ENCODE measurements around the gene USP17L20. TPM values are rescaled to one million over a fixed set of nuclear protein-coding genes. Genes with fewer than 3 reads are reported as not detected.
"Not testable (repeated sequence)": the region's sequence is repeated elsewhere in the genome, so short reads cannot be mapped to it uniquely, and the experiment has no call there.

USP17L20 gene
- total and polyA plus RNA-seq, 5 donors: not detected

GRCh38 chr4:9253078-9253477, 4.8 kb upstream of the USP17L20 start, which contains the start of gene USP17L19:
Gene USP17L19, plus strand, starts transcription at chr4:9253378. Its CDS starts 0 bp downstream, at chr4:9253378.
- H3K27ac ChIP-seq (ENCODE audit: low read length); ATAC-seq; H3K27me3 ChIP-seq (ENCODE audit: control insufficient read depth, insufficient read depth); H3K9me3 ChIP-seq (ENCODE audit: control insufficient read depth, low read length); H3K4me1 ChIP-seq (ENCODE audit: control insufficient read depth, insufficient read depth, low read length); intact Hi-C loops (cut with DNase I); DNase-seq; H3K4me3 ChIP-seq (ENCODE audit: low read length): not testable (repeated sequence)
- no CpG with 5 or more reads among the region's 13 CpGs for WGBS

DNA sequence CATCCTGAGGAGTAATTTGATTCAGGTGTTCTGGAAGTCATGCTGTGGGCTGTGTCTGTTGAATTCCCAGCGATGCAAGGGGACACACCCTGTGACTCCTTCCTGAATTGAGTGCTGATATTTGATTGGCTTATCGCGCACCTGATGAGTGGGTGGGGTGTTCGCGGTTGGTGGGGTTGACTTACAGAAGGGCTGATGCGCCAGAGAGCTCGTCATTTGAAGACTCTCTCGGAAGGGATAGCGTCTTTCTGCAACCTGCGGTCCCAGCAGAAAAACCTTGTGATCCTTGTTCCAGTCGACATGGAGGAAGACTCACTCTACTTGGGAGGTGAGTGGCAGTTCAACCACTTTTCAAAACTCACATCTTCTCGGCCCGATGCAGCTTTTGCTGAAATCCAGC, 4.6 kb downstream of the USP17L20 start, which contains the start of gene USP17L21:
Gene USP17L21 (plus strand): TSS at position 301 of the 400 bp plus-strand sequence. CDS start 0 bp downstream, at position 301.
- H3K9me3 ChIP-seq (ENCODE audit: control insufficient read depth, low read length); DNase-seq; H3K27me3 ChIP-seq (ENCODE audit: control insufficient read depth, insufficient read depth); H3K27ac ChIP-seq (ENCODE audit: low read length); H3K4me3 ChIP-seq (ENCODE audit: low read length); ATAC-seq; H3K4me1 ChIP-seq (ENCODE audit: control insufficient read depth, insufficient read depth, low read length); intact Hi-C loops (cut with DNase I): not testable (repeated sequence)
- no CpG with 5 or more reads among the region's 13 CpGs for WGBS

- H3K9me3 ChIP-seq (ENCODE audit: control insufficient read depth, low read length); H3K4me1 ChIP-seq (ENCODE audit: control insufficient read depth, insufficient read depth, low read length); H3K27ac ChIP-seq (ENCODE audit: low read length); intact Hi-C loops (cut with DNase I); H3K27me3 ChIP-seq (ENCODE audit: control insufficient read depth, insufficient read depth); H3K4me3 ChIP-seq (ENCODE audit: low read length); ATAC-seq; DNase-seq: not testable (repeated sequence)
- WGBS: no CpG with 5 or more reads among the region's 15 CpGs
Observed at GRCh38 chr4:9267319-9267718, 9.4 kb downstream of the USP17L20 start, which contains the start of gene USP17L22. Gene USP17L22, plus strand, starts transcription at chr4:9267619. Its CDS starts 0 bp downstream, at chr4:9267619.

DNA sequence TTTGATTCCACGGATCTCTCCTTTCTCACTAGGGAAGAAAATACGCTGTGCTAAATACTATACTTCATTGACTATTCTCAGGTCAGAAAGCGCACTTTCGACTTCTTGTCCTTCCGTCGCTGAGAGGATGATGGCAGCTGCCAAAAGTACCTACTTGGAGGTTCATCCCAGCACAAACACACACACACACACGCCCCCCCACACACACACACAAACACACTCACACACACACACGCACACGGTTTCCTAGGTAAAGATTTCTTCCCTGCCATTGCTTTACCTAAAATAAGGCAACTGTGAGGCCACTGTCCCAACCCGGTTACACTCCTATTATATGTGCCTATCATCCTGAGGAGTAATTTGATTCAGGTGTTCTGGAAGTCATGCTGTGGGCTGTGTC, 13.8 kb downstream of the USP17L20 start:
- WGBS: 83% methylated on average over 5 of the region's 10 CpGs
- ATAC-seq: not testable (repeated sequence)
- peak in 2 of 3 donors; percentile 17 to 60 for DNase-seq

More for the DNA sequence above, 13.8 kb downstream of the USP17L20 start:
- H3K27ac ChIP-seq (ENCODE audit: low read length); H3K9me3 ChIP-seq (ENCODE audit: control insufficient read depth, low read length); H3K27me3 ChIP-seq (ENCODE audit: control insufficient read depth, insufficient read depth); intact Hi-C loops (cut with DNase I); H3K4me3 ChIP-seq (ENCODE audit: low read length); H3K4me1 ChIP-seq (ENCODE audit: control insufficient read depth, insufficient read depth, low read length): not testable (repeated sequence)

Other genes starting within 250 kb of the USP17L20 start
- not detected for gene FAM90A26, start 87.7 kb upstream of the USP17L20 start, total RNA-seq
- gene FAM90A26, start 87.7 kb upstream of the USP17L20 start, polyA plus RNA-seq: not detected
- gene USP17L10, start 47.5 kb upstream of the USP17L20 start, total RNA-seq: not detected
- not detected for gene USP17L10, start 47.5 kb upstream of the USP17L20 start, polyA plus RNA-seq
- not detected for gene USP17L11, start 42.7 kb upstream of the USP17L20 start, total RNA-seq
- gene USP17L11, start 42.7 kb upstream of the USP17L20 start, polyA plus RNA-seq: not detected
- gene USP17L12, start 38.0 kb upstream of the USP17L20 start, total RNA-seq: not detected
- not detected for gene USP17L12, start 38.0 kb upstream of the USP17L20 start, polyA plus RNA-seq
- not detected for gene USP17L13, start 33.2 kb upstream of the USP17L20 start, total RNA-seq
- not detected for gene USP17L13, start 33.2 kb upstream of the USP17L20 start, polyA plus RNA-seq
- not detected for gene USP17L15, start 23.7 kb upstream of the USP17L20 start, total RNA-seq
- not detected for gene USP17L15, start 23.7 kb upstream of the USP17L20 start, polyA plus RNA-seq
- not detected for gene USP17L17, start 14.2 kb upstream of the USP17L20 start, total RNA-seq
- gene USP17L17, start 14.2 kb upstream of the USP17L20 start, polyA plus RNA-seq: not detected
- not detected for gene USP17L18, start 9.5 kb upstream of the USP17L20 start, total RNA-seq
- not detected for gene USP17L18, start 9.5 kb upstream of the USP17L20 start, polyA plus RNA-seq
- not detected for gene USP17L19, start 4.7 kb upstream of the USP17L20 start, total RNA-seq
- not detected for gene USP17L19, start 4.7 kb upstream of the USP17L20 start, polyA plus RNA-seq
- not detected for gene USP17L21, start 4.7 kb downstream of the USP17L20 start, total RNA-seq
- not detected for gene USP17L21, start 4.7 kb downstream of the USP17L20 start, polyA plus RNA-seq
- gene USP17L22, start 9.5 kb downstream of the USP17L20 start, total RNA-seq: not detected
- not detected for gene USP17L22, start 9.5 kb downstream of the USP17L20 start, polyA plus RNA-seq
- not detected for gene USP17L24, start 67.0 kb downstream of the USP17L20 start, total RNA-seq
- not detected for gene USP17L24, start 67.0 kb downstream of the USP17L20 start, polyA plus RNA-seq
- not detected for gene USP17L25, start 71.8 kb downstream of the USP17L20 start, total RNA-seq
- not detected for gene USP17L25, start 71.8 kb downstream of the USP17L20 start, polyA plus RNA-seq
- not detected for gene USP17L26, start 76.5 kb downstream of the USP17L20 start, total RNA-seq
- not detected for gene USP17L26, start 76.5 kb downstream of the USP17L20 start, polyA plus RNA-seq
- not detected for gene USP17L5, start 81.3 kb downstream of the USP17L20 start, total RNA-seq
- not detected for gene USP17L5, start 81.3 kb downstream of the USP17L20 start, polyA plus RNA-seq
- not detected for gene USP17L27, start 86.0 kb downstream of the USP17L20 start, total RNA-seq
- gene USP17L27, start 86.0 kb downstream of the USP17L20 start, polyA plus RNA-seq: not detected
- not detected for gene USP17L28, start 90.8 kb downstream of the USP17L20 start, total RNA-seq
- not detected for gene USP17L28, start 90.8 kb downstream of the USP17L20 start, polyA plus RNA-seq
- not detected for gene USP17L29, start 95.5 kb downstream of the USP17L20 start, total RNA-seq
- gene USP17L29, start 95.5 kb downstream of the USP17L20 start, polyA plus RNA-seq: not detected
- not detected for gene USP17L30, start 105.0 kb downstream of the USP17L20 start, total RNA-seq
- not detected for gene USP17L30, start 105.0 kb downstream of the USP17L20 start, polyA plus RNA-seq
- not detected for gene DEFB131A, start 186.3 kb downstream of the USP17L20 start, total RNA-seq
- not detected for gene DEFB131A, start 186.3 kb downstream of the USP17L20 start, polyA plus RNA-seq

All from right cardiac atrium (tissue), 5 donors.